ENCODE data around the gene CPHXL2. TPM values are rescaled to one million over a fixed set of nuclear protein-coding genes. Genes with fewer than 3 reads are reported as not detected.

Gene CPHXL2
- total RNA-seq, 1 donor from 2014 or later, result not detected

DNA sequence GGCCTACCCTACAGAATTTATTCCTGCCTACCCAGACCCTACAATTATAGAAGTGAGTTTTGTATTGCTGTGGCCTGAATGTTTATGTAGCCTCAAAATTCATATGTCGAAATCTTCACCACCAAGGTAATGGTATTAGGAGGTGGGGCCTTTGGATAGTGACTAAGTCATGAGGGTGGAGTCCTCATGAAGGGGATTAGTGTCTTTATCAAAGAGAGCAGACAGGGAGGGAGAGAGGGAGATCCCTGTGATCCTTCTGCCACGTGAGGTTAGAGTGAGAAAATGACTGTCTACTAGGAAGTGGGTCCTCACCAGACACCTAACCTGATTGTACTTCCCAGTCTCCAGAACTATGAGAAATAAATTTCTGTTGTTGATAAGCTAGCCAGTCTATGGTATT is 25.4 kb upstream of the CPHXL2 start:
- no peaks in the 10 kb centered on the region for H3K27me3 ChIP-seq
- no peaks in the 10 kb centered on the region for H3K4me1 ChIP-seq

DNA sequence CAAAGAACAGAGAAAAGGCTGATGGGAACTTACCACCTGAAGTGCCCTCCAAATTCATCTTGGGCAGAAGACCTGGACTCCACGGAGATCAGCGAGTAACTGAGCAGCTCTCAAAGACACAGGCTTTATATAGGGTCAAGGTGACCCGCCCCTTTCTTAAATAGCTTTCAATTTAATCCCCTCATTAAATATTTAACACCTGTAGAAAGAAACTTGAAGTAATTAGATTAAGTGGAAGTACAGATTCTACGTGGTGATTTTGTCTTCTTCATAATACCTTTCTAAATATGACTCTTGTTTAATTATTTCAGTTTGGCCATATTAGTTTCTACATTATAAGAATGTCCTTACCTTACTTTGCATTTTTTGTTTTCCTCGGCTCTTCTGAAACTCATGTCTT is 24.6 kb upstream of the CPHXL2 start, which contains the start of gene DUXB:
TSS of gene DUXB (minus strand) at position 101 of the 400 bp plus-strand sequence. CDS start at position 58, 43 bp downstream.
- no peaks in the 10 kb centered on the region for H3K27me3 ChIP-seq

More for the DNA sequence above, 25.4 kb upstream of the CPHXL2 start:
- no peak overlapping the region for H3K27ac ChIP-seq
- DNase-seq (no peak), ATAC-seq (no peak)
- no peaks in the 10 kb centered on the region for H3K9me3 ChIP-seq
- H3K4me3 ChIP-seq, result no peak overlapping the region
- no peaks in the 10 kb centered on the region for H3K36me3 ChIP-seq
- intact Hi-C loops (cut with DNase I), result no loop called here
- TF ChIP-seq, protein P1, sequence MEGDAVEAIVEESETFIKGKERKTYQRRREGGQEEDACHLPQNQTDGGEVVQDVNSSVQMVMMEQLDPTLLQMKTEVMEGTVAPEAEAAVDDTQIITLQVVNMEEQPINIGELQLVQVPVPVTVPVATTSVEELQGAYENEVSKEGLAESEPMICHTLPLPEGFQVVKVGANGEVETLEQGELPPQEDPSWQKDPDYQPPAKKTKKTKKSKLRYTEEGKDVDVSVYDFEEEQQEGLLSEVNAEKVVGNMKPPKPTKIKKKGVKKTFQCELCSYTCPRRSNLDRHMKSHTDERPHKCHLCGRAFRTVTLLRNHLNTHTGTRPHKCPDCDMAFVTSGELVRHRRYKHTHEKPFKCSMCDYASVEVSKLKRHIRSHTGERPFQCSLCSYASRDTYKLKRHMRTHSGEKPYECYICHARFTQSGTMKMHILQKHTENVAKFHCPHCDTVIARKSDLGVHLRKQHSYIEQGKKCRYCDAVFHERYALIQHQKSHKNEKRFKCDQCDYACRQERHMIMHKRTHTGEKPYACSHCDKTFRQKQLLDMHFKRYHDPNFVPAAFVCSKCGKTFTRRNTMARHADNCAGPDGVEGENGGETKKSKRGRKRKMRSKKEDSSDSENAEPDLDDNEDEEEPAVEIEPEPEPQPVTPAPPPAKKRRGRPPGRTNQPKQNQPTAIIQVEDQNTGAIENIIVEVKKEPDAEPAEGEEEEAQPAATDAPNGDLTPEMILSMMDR (IDR thresholded peaks at IDR 0.05), result no peak

DNA sequence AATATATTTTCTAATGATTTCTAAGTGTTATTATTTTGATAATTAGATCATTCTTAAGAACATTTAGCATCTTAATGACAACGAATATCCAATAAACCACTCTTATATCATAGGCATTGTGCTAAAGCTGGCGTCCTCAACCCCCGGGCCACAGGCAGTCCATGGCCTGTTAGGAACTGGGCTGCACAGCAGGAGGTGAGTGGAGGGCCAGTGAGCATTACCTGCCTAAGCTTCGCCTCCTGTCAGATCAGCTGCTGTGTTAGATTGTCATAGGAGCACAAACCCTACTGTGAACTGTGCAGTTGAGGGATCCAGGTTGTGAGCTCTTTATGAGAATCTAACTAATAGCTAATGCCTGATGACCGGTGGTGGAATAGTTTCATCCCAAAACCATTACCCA is 20.8 kb upstream of the CPHXL2 start:
- DNase-seq (no peak), ATAC-seq (no peak)
- TF ChIP-seq, protein P1 (IDR thresholded peaks at IDR 0.05), result no peak
- H3K4me3 ChIP-seq, result no peak overlapping the region
- intact Hi-C loops (cut with DNase I), result no loop called here
- no peaks in the 10 kb centered on the region for H3K36me3 ChIP-seq
- no peaks in the 10 kb centered on the region for H3K4me1 ChIP-seq
- no peak overlapping the region for H3K27ac ChIP-seq
- H3K27me3 ChIP-seq, result no peaks in the 10 kb centered on the region
- no peaks in the 10 kb centered on the region for H3K9me3 ChIP-seq

More for the DNA sequence above, 24.6 kb upstream of the CPHXL2 start, which contains the start of gene DUXB:
- ATAC-seq, result no peak
- no peak for DNase-seq
- H3K4me1 ChIP-seq, result no peaks in the 10 kb centered on the region
- H3K27ac ChIP-seq, result no peak within 1 kb of the TSS
- no peaks in the 10 kb centered on the region for H3K9me3 ChIP-seq
- H3K36me3 ChIP-seq, result no peaks in the 10 kb centered on the region
- no peak within 1 kb of the TSS for H3K4me3 ChIP-seq
- intact Hi-C loops (cut with DNase I), result no loop called here
- TF ChIP-seq, protein P1 (IDR thresholded peaks at IDR 0.05), result no peak

DNA sequence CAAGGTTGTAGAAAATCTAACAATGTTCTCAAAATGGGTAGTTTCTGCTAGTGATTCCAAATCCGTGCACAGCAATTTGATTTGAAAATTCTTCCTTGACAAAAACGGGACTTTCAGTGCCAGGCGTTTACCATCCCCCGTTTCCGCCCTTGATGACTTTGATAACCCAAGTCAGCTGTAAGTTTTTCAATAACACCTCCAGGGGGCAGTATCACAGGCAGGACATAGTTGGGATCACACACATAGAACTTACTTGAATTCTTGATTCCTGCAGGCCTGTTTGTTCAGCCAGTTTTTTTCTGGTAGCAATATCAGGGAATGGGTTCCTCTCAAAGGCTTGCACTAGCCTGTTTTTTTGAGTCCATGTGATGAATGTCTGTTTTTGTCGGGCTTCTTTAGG is 18.9 kb upstream of the CPHXL2 start:
- no peaks in the 10 kb centered on the region for H3K27me3 ChIP-seq
- DNase-seq (no peak), ATAC-seq (no peak)
- no peaks in the 10 kb centered on the region for H3K36me3 ChIP-seq
- no peak overlapping the region for H3K27ac ChIP-seq
- TF ChIP-seq, protein P1 (IDR thresholded peaks at IDR 0.05), result no peak
- H3K4me1 ChIP-seq, result no peaks in the 10 kb centered on the region
- no peak overlapping the region for H3K4me3 ChIP-seq
- H3K9me3 ChIP-seq, result no peaks in the 10 kb centered on the region
- intact Hi-C loops (cut with DNase I), result no loop called here

DNA sequence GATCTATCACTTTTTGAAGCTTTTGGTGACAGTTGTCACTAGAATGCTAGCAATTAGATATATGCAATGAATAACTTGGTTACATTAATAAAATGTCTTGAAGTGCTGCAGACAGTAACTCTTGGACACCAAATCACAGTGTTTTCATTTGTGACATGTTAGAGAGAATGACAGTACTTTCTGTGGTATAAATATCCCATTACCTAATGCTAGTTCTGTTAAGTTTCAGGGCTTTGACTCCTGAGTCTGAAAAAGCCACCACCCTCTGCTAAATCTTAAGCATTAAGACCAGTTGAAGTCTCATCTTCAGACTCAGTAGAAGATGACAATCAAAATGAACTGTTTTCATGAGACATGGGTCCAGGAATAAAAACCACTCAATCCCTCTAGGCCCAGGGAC is 10.6 kb upstream of the CPHXL2 start:
- TF ChIP-seq, protein P1 (IDR thresholded peaks at IDR 0.05), result no peak
- no peak overlapping the region for H3K4me3 ChIP-seq
- H3K27me3 ChIP-seq, result no peaks in the 10 kb centered on the region
- H3K9me3 ChIP-seq, result no peaks in the 10 kb centered on the region
- no peak overlapping the region for H3K27ac ChIP-seq
- intact Hi-C loops (cut with DNase I), result no loop called here
- H3K4me1 ChIP-seq, result no peaks in the 10 kb centered on the region
- H3K36me3 ChIP-seq, result no peaks in the 10 kb centered on the region
- DNase-seq, result no peak
- no peak for ATAC-seq

DNA sequence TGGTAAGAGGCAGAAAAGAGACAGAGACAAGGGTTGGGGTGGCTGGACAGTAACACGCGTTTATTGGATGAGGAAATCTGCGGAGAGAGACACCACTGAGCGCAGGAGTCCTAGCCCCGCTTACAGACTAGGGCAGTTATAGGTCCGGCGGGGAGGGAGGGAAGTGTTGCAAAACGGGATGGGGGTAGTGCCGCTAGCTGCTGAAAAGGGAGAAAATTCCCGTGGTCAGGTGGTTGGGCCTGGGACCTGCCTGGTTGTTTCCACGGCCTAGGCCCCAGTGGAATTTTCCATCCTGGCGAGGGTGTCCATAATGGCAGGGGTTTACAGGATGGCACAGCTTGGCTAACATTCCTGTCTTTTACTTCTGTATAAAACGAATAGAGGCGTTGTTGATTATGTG is 5.5 kb upstream of the CPHXL2 start:
- H3K4me3 ChIP-seq, result no peak overlapping the region
- no peaks in the 10 kb centered on the region for H3K27me3 ChIP-seq
- DNase-seq (no peak), ATAC-seq (no peak)
- intact Hi-C loops (cut with DNase I), result no loop called here
- TF ChIP-seq, protein P1 (IDR thresholded peaks at IDR 0.05), result no peak
- no peaks in the 10 kb centered on the region for H3K36me3 ChIP-seq
- H3K27ac ChIP-seq, result no peak overlapping the region
- no peaks in the 10 kb centered on the region for H3K4me1 ChIP-seq
- no peaks in the 10 kb centered on the region for H3K9me3 ChIP-seq

Data from upper lobe of right lung (tissue), 1 donor.